Subcutaneous adipose tissue (tissue), 4 donors: ENCODE results near the gene PITPNC1. TPM values are rescaled to one million over a fixed set of nuclear protein-coding genes. Genes with fewer than 3 reads are reported as not detected.

Source experiments
- CTCF ChIP-seq: fragments of 450-650 bp; IDR thresholded peaks from one replicate; pipeline ENCODE4 v1.5.1; 2016; ENCODE audit warnings: low read depth, mild to moderate bottlenecking, control low read depth, antibody characterized with exemption, moderate library complexity
- total RNA-seq, 4 donors: library from RNA; depleted of rRNA; stranded (reverse); fragments of >200 nt; gene quantifications; one replicate each; pipeline ENCODE4 v1.1.0, GENCODE V29; 2016

PITPNC1 gene
- total RNA-seq, 4 donors from 2014 or later: 12.1 to 26.8 (median 18.2) TPM

DNA sequence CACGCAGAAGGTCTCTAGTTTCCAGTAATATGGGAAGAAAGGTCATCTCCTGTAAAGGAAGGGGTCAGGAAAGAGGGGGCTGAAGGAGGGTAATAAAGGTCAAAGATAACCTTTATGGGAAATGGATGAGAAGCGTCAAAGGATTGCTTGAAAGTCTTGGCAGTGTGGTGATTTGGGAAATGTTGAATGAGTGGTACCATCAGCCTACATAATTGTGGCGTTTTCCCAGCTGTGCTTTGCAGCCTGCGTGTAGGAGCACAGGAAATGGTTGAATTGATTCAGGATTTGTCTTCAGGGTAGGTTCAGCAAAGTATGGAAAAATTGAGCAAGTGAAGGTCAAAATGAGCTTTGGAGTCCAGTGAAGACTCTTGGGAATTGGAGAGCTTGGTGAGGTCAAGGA is 224.8 kb downstream of the PITPNC1 start:
- no peak for TF ChIP-seq CTCF

- no peak for TF ChIP-seq CTCF
These were observed 225.4 kb downstream of the PITPNC1 start for GRCh38 chr17:67602444-67602843.

GRCh38 chr17:67602974-67603373 is 225.9 kb downstream of the PITPNC1 start:
- TF ChIP-seq CTCF: no peak

- TF ChIP-seq CTCF: no peak
These were observed 228.3 kb downstream of the PITPNC1 start for GRCh38 chr17:67605256-67605912.

DNA sequence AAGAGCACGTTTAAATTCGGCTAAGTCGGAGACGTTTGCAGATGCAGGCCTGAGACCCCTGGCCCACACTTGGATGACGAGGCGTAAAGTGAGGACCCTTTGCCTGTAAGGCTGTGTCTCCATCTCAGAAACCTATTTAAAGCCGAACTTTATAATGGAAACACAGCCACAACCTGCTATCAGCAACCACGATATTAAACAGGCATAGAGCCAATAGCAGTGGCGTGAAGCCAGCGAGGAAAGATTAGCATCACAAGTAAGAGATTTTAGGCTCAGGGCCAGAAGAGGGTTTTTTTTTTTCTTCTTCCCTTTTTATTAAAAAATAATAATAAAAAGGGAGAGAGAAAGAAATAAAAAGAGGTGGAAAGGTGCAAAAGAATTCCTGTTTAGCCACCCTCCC is 229.4 kb downstream of the PITPNC1 start:
- no peak for TF ChIP-seq CTCF

GRCh38 chr17:67606896-67607604 is 230.0 kb downstream of the PITPNC1 start:
- TF ChIP-seq CTCF: no peak

DNA sequence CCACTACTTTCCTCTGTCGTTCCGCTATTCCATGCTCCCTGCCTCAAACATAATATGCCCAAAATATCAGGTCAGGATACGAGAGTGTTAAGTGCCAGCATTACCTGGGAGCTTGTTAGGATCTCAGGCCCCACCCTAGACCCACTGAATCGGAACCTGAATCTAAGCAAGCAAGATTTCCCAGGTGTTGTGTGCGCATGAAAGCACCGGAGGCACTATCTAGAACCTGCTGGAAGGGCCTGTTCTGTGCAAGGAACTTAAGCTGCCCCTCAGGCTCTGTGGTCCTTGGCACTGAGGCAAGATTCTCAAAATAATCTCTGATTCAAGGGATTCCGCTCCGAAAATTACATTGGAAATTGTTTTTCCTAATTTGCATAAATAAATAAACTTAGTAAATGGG is 233.0 kb downstream of the PITPNC1 start:
- no peak for TF ChIP-seq CTCF
